ENCODE results near the gene LRIT3. TPM values are rescaled to one million over a fixed set of nuclear protein-coding genes. Genes with fewer than 3 reads are reported as not detected.
A peak's percentile ranks its signal among the peaks of the same experiment; 100 is the strongest.
"Not testable (repeated sequence)": the region's sequence is repeated elsewhere in the genome, so short reads cannot be mapped to it uniquely, and the experiment has no call there.

The LRIT3 gene
- total RNA-seq, 2 experiments from 2014 or later = 0.11 to 0.13 TPM

- POLR2A ChIA-PET = interaction anchor here (0.6 to 0.7 kb wide), 2 partner anchors 396 to 939 kb away, joined by 3 read pairs; no protein-coding TSS in a partner anchor
- peak; percentile 8 for DNase-seq (ENCODE audit: low spot score)
- H3K36me3 ChIP-seq (ENCODE audit: insufficient read depth, low read length) = no peaks in the 10 kb centered on the region
- H3K27ac ChIP-seq (ENCODE audit: low read depth, low read length, poor library complexity, severe bottlenecking) = no peak overlapping the region
- no peak overlapping the region for H3K4me2 ChIP-seq (ENCODE audit: low read length)
- no TSS peak for BruUV-seq (replicated peaks)
- no peaks in the 10 kb centered on the region for H4K20me1 ChIP-seq (ENCODE audit: insufficient read depth, low read length)
- no peak overlapping the region for H3K4me3 ChIP-seq (ENCODE audit: low read depth, low read length, poor library complexity, severe bottlenecking)
- CTCF ChIA-PET (ENCODE audit: unreplicated experiment) = no interaction called here
- no peaks in the 10 kb centered on the region for H3K9me2 ChIP-seq (ENCODE audit: insufficient read depth, low read length)
- intact Hi-C loops (cut with micrococcal nuclease; ENCODE audit: unreplicated experiment) = no loop called here
- no peaks in the 10 kb centered on the region for H3K9me3 ChIP-seq (ENCODE audit: low read length)
- H3K79me2 ChIP-seq (ENCODE audit: insufficient read depth, low read depth, low read length) = no peaks in the 10 kb centered on the region
- no peak overlapping the region for H2AFZ ChIP-seq (ENCODE audit: low read length)
- no peaks in the 10 kb centered on the region for H3K4me1 ChIP-seq (ENCODE audit: insufficient read depth, low read length, poor library complexity, severe bottlenecking)
- TF ChIP-seq CTCF (conservative IDR thresholded peaks at IDR 0.05; ENCODE audit: low read length) = peak; percentile 38; the same call in 1 of the 2 replicates
- TF ChIP-seq EZH2phosphoT487 (IDR thresholded peaks at IDR 0.05; ENCODE audit: borderline replicate concordance, low read depth, low read length) = no peak
These were observed 26.0 kb downstream of the LRIT3 start for GRCh38 chr4:109873791-109874514.

- ChIA-PET CTCF (ENCODE audit: unreplicated experiment) (no interaction called here), POLR2A (no interaction called here)
- H3K9me3 ChIP-seq (ENCODE audit: low read length) = no peaks in the 10 kb centered on the region
- H3K36me3 ChIP-seq (ENCODE audit: insufficient read depth, low read length) = no peaks in the 10 kb centered on the region
- no peak overlapping the region for H3K27ac ChIP-seq (ENCODE audit: low read depth, low read length, poor library complexity, severe bottlenecking)
- no peaks in the 10 kb centered on the region for H4K20me1 ChIP-seq (ENCODE audit: insufficient read depth, low read length)
- intact Hi-C loops (cut with micrococcal nuclease; ENCODE audit: unreplicated experiment) = no loop called here
- H2AFZ ChIP-seq (ENCODE audit: low read length) = no peak overlapping the region
- H3K9me2 ChIP-seq (ENCODE audit: insufficient read depth, low read length) = no peaks in the 10 kb centered on the region
- no peak overlapping the region for H3K4me3 ChIP-seq (ENCODE audit: low read depth, low read length, poor library complexity, severe bottlenecking)
- no peaks in the 10 kb centered on the region for H3K4me1 ChIP-seq (ENCODE audit: insufficient read depth, low read length, poor library complexity, severe bottlenecking)
- H3K79me2 ChIP-seq (ENCODE audit: insufficient read depth, low read depth, low read length) = no peaks in the 10 kb centered on the region
- no TSS peak for BruUV-seq (replicated peaks)
- TF ChIP-seq CTCF (conservative IDR thresholded peaks at IDR 0.05; ENCODE audit: low read length) (no peak), EZH2phosphoT487 (IDR thresholded peaks at IDR 0.05; ENCODE audit: borderline replicate concordance, low read depth, low read length) (no peak)
- H3K4me2 ChIP-seq (ENCODE audit: low read length) = no peak overlapping the region
- DNase-seq (ENCODE audit: low spot score) = no peak
These were observed 27.2 kb downstream of the LRIT3 start for GRCh38 chr4:109875106-109875505.

GRCh38 chr4:109875553-109875952, 27.6 kb downstream of the LRIT3 start:
- POLR2A ChIA-PET; H3K9me3 ChIP-seq (ENCODE audit: low read length); H4K20me1 ChIP-seq (ENCODE audit: insufficient read depth, low read length); H2AFZ ChIP-seq (ENCODE audit: low read length); DNase-seq (ENCODE audit: low spot score); H3K4me2 ChIP-seq (ENCODE audit: low read length); H3K79me2 ChIP-seq (ENCODE audit: insufficient read depth, low read depth, low read length); H3K4me1 ChIP-seq (ENCODE audit: insufficient read depth, low read length, poor library complexity, severe bottlenecking); BruUV-seq (replicated peaks); intact Hi-C loops (cut with micrococcal nuclease; ENCODE audit: unreplicated experiment); H3K9me2 ChIP-seq (ENCODE audit: insufficient read depth, low read length); H3K27ac ChIP-seq (ENCODE audit: low read depth, low read length, poor library complexity, severe bottlenecking); CTCF ChIA-PET (ENCODE audit: unreplicated experiment); H3K36me3 ChIP-seq (ENCODE audit: insufficient read depth, low read length); H3K4me3 ChIP-seq (ENCODE audit: low read depth, low read length, poor library complexity, severe bottlenecking): not testable (repeated sequence)
- TF ChIP-seq CTCF (conservative IDR thresholded peaks at IDR 0.05; ENCODE audit: low read length) = peak; percentile 51; the same call in 1 of the 2 replicates

Data from OCI-LY7 (cell line).